KMS-11 (cell line): ENCODE results near the gene TRAPPC11.

Experiments used
- H2AFZ ChIP-seq: fragments of 200-600 bp; sonication (generic); 2 replicates; pipeline ENCODE4 v1.6.1; 2016; ENCODE audit warnings: antibody characterized with exemption, mixed run types, low read depth
- H3K27ac ChIP-seq: fragments of 200-600 bp; sonication (generic); 2 replicates; pipeline ENCODE4 v1.6.1; 2016; ENCODE audit warnings: mild to moderate bottlenecking, mixed run types
- H3K27me3 ChIP-seq: fragments of 200-600 bp; sonication (generic); 2 replicates; pipeline ENCODE4 v1.6.1; 2017; ENCODE audit warnings: mild to moderate bottlenecking, low read depth, mixed run types, moderate library complexity; ENCODE audit not compliant: insufficient read depth
- H3K36me3 ChIP-seq: fragments of 200-600 bp; sonication (generic); 2 replicates; pipeline ENCODE4 v1.6.1; 2017; ENCODE audit warnings: mild to moderate bottlenecking, mixed run types; ENCODE audit not compliant: insufficient read depth
- H3K4me1 ChIP-seq: fragments of 200-600 bp; sonication (generic); 2 replicates; pipeline ENCODE4 v1.6.1; 2016; ENCODE audit warnings: mild to moderate bottlenecking, low read depth, mixed run types; ENCODE audit not compliant: poor library complexity, severe bottlenecking
- H3K4me2 ChIP-seq: fragments of 200-600 bp; sonication (generic); 2 replicates; pipeline ENCODE4 v1.7.0; 2016; ENCODE audit warnings: mild to moderate bottlenecking, mixed run types
- H3K4me3 ChIP-seq: fragments of 200-600 bp; sonication (generic); IDR thresholded peaks from 2 replicates; pipeline ENCODE4 v1.6.1; 2017; ENCODE audit warnings: low read depth, low read length, mixed read lengths; ENCODE audit not compliant: insufficient read depth
- H3K79me2 ChIP-seq: fragments of 200-600 bp; sonication (generic); 2 replicates; pipeline ENCODE4 v1.6.1; 2016; ENCODE audit warnings: low read depth, mixed run types; ENCODE audit not compliant: insufficient read depth
- H3K9ac ChIP-seq: fragments of 200-600 bp; sonication (generic); 2 replicates; pipeline ENCODE4 v1.6.1; 2016; ENCODE audit warnings: mild to moderate bottlenecking, mixed run types
- H4K20me1 ChIP-seq: fragments of 200-600 bp; sonication (generic); 2 replicates; pipeline ENCODE4 v1.6.1; 2016; ENCODE audit warnings: mild to moderate bottlenecking, mixed run types; ENCODE audit not compliant: insufficient read depth
- TF ChIP-seq, protein P1 (sequence below): fragments of 200-600 bp; sonication (generic); conservative IDR thresholded peaks from 2 replicates; pipeline ENCODE4 v1.6.1; 2017; ENCODE audit warnings: low read depth, mild to moderate bottlenecking, antibody characterized with exemption, low read length, moderate library complexity, mixed read lengths

The TRAPPC11 gene

DNA sequence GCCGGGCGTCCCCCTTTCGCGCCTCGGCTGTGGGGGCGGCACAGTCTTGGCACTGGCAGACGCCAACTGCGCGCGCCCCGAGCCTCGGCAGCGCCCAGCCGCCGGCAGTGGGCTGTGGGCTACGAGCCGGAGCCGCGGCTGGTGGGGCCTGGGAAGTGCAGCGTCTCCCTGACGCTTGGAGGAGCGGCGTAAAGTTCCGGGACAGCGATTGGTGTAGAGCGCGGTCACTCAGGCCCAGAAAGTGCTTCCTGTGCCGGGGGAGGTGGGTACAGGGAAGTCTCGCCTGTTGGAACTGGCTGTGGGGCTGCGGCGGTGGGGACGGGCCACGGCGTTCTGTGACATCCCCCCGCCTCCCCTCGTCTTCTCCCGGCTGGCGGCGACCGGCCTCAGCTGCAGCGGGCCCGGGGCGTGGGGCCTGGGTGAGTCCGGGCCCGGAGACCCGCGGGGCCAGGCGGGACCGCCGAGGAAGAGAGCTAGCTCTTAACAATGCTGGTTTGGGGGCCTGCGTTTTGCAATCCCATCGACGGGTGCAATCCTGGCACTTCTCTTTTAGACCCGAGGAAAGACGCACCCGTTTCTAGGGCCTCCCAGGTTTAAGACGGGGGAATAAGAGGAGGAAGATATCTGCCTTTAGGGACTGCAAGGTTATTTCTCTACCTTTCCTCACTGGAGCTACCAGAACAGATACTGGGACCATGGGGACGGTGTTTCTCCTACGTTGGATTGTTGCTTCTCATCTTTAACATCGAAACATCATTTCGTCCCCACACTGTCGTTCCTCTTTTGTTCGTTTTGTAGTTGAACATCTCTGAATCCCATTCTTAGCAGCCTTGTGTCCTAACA, at the start of gene TRAPPC11, which contains the start of gene RWDD4:
Gene TRAPPC11 (plus strand): TSS at position 265 of the 843 bp plus-strand sequence. CDS start 4,575 bp downstream, outside the sequence.
Gene RWDD4 (minus strand): TSS at position 157 of the 843 bp plus-strand sequence. CDS start 233 bp downstream, outside the sequence.
- peaks cover 17% of the 10 kb centered on the region for H3K4me1 ChIP-seq
- peak within 1 kb of the TSS; percentile 90 for H3K4me2 ChIP-seq
- peak within 1 kb of the TSS; percentile 88 for H3K9ac ChIP-seq
- TF ChIP-seq, protein P1, sequence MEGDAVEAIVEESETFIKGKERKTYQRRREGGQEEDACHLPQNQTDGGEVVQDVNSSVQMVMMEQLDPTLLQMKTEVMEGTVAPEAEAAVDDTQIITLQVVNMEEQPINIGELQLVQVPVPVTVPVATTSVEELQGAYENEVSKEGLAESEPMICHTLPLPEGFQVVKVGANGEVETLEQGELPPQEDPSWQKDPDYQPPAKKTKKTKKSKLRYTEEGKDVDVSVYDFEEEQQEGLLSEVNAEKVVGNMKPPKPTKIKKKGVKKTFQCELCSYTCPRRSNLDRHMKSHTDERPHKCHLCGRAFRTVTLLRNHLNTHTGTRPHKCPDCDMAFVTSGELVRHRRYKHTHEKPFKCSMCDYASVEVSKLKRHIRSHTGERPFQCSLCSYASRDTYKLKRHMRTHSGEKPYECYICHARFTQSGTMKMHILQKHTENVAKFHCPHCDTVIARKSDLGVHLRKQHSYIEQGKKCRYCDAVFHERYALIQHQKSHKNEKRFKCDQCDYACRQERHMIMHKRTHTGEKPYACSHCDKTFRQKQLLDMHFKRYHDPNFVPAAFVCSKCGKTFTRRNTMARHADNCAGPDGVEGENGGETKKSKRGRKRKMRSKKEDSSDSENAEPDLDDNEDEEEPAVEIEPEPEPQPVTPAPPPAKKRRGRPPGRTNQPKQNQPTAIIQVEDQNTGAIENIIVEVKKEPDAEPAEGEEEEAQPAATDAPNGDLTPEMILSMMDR: no peak
- H2AFZ ChIP-seq: peak within 1 kb of the TSS; percentile 85
- no peaks in the 10 kb centered on the region for H3K36me3 ChIP-seq
- no peaks in the 10 kb centered on the region for H3K27me3 ChIP-seq
- H3K27ac ChIP-seq: peak within 1 kb of the TSS; percentile 47
- H4K20me1 ChIP-seq: no peaks in the 10 kb centered on the region
- peaks cover 43% of the 10 kb centered on the region; the same call in 1 of the 2 replicates for H3K79me2 ChIP-seq
- H3K4me3 ChIP-seq: peak within 1 kb of the TSS; percentile 62

- H3K9ac ChIP-seq: no peak overlapping the region
- no peak overlapping the region for H2AFZ ChIP-seq
- H3K4me2 ChIP-seq: no peak overlapping the region
- no peaks in the 10 kb centered on the region for H3K79me2 ChIP-seq
- H3K27me3 ChIP-seq: no peaks in the 10 kb centered on the region
- H3K4me1 ChIP-seq: no peaks in the 10 kb centered on the region
- TF ChIP-seq, protein P1: no peak
- H3K36me3 ChIP-seq: no peaks in the 10 kb centered on the region
- no peaks in the 10 kb centered on the region for H4K20me1 ChIP-seq
- no peak overlapping the region for H3K4me3 ChIP-seq
- no peak overlapping the region for H3K27ac ChIP-seq
Observed at GRCh38 chr4:183610033-183610432, 49.1 kb upstream of the TRAPPC11 start.

DNA sequence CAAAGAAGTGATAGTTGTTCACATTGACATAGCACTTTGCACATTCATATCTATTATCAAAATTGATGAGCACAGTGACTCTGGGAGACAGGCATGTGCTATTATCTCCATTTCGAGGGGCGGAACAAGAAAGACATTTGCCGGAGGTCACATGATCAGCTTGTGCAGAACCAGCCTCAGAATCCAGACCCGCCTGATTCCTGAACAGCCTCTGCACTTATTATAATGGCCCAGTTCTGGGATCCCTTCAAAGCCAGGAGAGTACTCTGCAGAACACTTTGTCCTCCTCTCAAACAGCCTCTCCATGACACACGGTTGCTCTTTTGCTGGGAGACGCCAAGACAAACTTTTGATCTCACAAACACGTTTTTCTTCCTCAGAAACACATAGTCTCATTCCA, 48.5 kb upstream of the TRAPPC11 start:
- Histone ChIP-seq H3K4me1 (no peaks in the 10 kb centered on the region), H3K27ac (no peak overlapping the region), H3K27me3 (no peaks in the 10 kb centered on the region), H3K79me2 (no peaks in the 10 kb centered on the region), H2AFZ (no peak overlapping the region), H3K4me2 (no peak overlapping the region), H4K20me1 (no peaks in the 10 kb centered on the region), H3K36me3 (no peaks in the 10 kb centered on the region), H3K4me3 (no peak overlapping the region), H3K9ac (no peak overlapping the region)
- TF ChIP-seq, protein P1: no peak

- H3K9ac ChIP-seq: no peak overlapping the region
- H3K4me1 ChIP-seq: no peaks in the 10 kb centered on the region
- H3K4me3 ChIP-seq: no peak overlapping the region
- no peaks in the 10 kb centered on the region for H3K36me3 ChIP-seq
- no peak overlapping the region for H3K27ac ChIP-seq
- no peak overlapping the region for H3K4me2 ChIP-seq
- H3K27me3 ChIP-seq: no peaks in the 10 kb centered on the region
- no peak overlapping the region for H2AFZ ChIP-seq
- TF ChIP-seq, protein P1: no peak
- H4K20me1 ChIP-seq: no peaks in the 10 kb centered on the region
- no peaks in the 10 kb centered on the region for H3K79me2 ChIP-seq
Observed at GRCh38 chr4:183611210-183611830, 47.8 kb upstream of the TRAPPC11 start.
